GM23338 (cell line): ENCODE results near the gene PTPRN2. TPM values are rescaled to one million over a fixed set of nuclear protein-coding genes. Genes with fewer than 3 reads are reported as not detected.

Experiments used
- ATAC-seq: fragments of 200-7000 bp; cut with Tn5 transposase; 3 replicates; pipeline ENCODE4 v1.9.1; 2020
- DNase-seq: peaks from one replicate; pipeline ENCODE4 v3.0.0-alpha.2; 2015; ENCODE audit warnings: low spot score
- H2AFZ ChIP-seq: fragments of 200-600 bp; sonication (generic); 2 replicates; pipeline ENCODE4 v1.8.0; 2016; ENCODE audit warnings: antibody characterized with exemption, mild to moderate bottlenecking, moderate library complexity
- H3F3A ChIP-seq: fragments of 200-600 bp; sonication (generic); replicated peaks from 2 replicates; pipeline ENCODE4 v1.8.0; 2017; ENCODE audit warnings: antibody characterized with exemption, mixed run types, low read depth
- H3K27ac ChIP-seq: fragments of 200-600 bp; sonication (generic); 2 replicates; pipeline ENCODE4 v1.6.1; 2016; ENCODE audit warnings: low read depth
- H3K27me3 ChIP-seq: fragments of 200-600 bp; sonication (generic); 2 replicates; pipeline ENCODE4 v1.8.0; 2016; ENCODE audit warnings: mild to moderate bottlenecking, mixed run types, moderate library complexity; ENCODE audit not compliant: insufficient read depth
- H3K36me3 ChIP-seq: fragments of 200-600 bp; sonication (generic); 2 replicates; pipeline ENCODE4 v1.8.0; 2016; ENCODE audit warnings: mild to moderate bottlenecking; ENCODE audit not compliant: insufficient read depth
- H3K4me1 ChIP-seq: fragments of 200-600 bp; sonication (generic); 2 replicates; pipeline ENCODE4 v1.8.0; 2016; ENCODE audit warnings: mild to moderate bottlenecking, moderate library complexity; ENCODE audit not compliant: insufficient read depth
- H3K4me2 ChIP-seq: fragments of 200-600 bp; sonication (generic); 2 replicates; pipeline ENCODE4 v1.7.1; 2017; ENCODE audit warnings: mixed run types
- H3K4me3 ChIP-seq: fragments of 200-600 bp; sonication (generic); 2 replicates; pipeline ENCODE4 v1.6.1; 2016; ENCODE audit warnings: mixed run types
- H3K79me2 ChIP-seq: fragments of 200-600 bp; sonication (generic); replicated peaks from 2 replicates; pipeline ENCODE4 v1.8.0; 2017; ENCODE audit warnings: mild to moderate bottlenecking; ENCODE audit not compliant: insufficient read depth
- H3K9me2 ChIP-seq: fragments of 200-600 bp; sonication (generic); 2 replicates; pipeline ENCODE4 v1.8.0; 2017; ENCODE audit not compliant: insufficient read depth
- H4K20me1 ChIP-seq: fragments of 200-600 bp; sonication (generic); replicated peaks from 2 replicates; pipeline ENCODE4 v1.8.0; 2017; ENCODE audit warnings: mild to moderate bottlenecking; ENCODE audit not compliant: insufficient read depth
- H3K27ac Mint-ChIP-seq: 2 replicates; pipeline ENCODE4 v1.8.0; 2020; ENCODE audit warnings: inconsistent platforms, mild to moderate bottlenecking, moderate library complexity, mixed read lengths
- H3K27me3 Mint-ChIP-seq: 3 replicates; pipeline ENCODE4 v1.8.0; 2022; ENCODE audit warnings: low read depth, mild to moderate bottlenecking, moderate library complexity, mixed read lengths, inconsistent platforms; ENCODE audit not compliant: insufficient read depth, poor library complexity
- H3K36me3 Mint-ChIP-seq: 3 replicates; pipeline ENCODE4 v1.8.0; 2021; ENCODE audit warnings: low read depth, mild to moderate bottlenecking, inconsistent platforms, moderate library complexity, mixed read lengths
- H3K4me1 Mint-ChIP-seq: 3 replicates; pipeline ENCODE4 v1.8.0; 2020; ENCODE audit warnings: mild to moderate bottlenecking, inconsistent platforms, mixed read lengths
- H3K4me3 Mint-ChIP-seq: 3 replicates; pipeline ENCODE4 v1.8.0; 2021; ENCODE audit warnings: moderate library complexity, mild to moderate bottlenecking, inconsistent platforms, mixed read lengths
- H3K9me3 Mint-ChIP-seq: 3 replicates; pipeline ENCODE4 v1.8.0; 2020; ENCODE audit warnings: moderate library complexity, mild to moderate bottlenecking, inconsistent platforms, mixed read lengths
- EZH2 ChIP-seq: fragments of 200-600 bp; sonication (generic); IDR thresholded peaks from one replicate; pipeline ENCODE4 v1.8.0; 2017; ENCODE audit warnings: antibody characterized with exemption, mild to moderate bottlenecking, low read depth; ENCODE audit not compliant: unreplicated experiment
- EZH2phosphoT487 ChIP-seq: fragments of 200-600 bp; sonication (generic); IDR thresholded peaks from one replicate; pipeline ENCODE4 v1.8.1; 2018; ENCODE audit warnings: antibody characterized with exemption; ENCODE audit not compliant: unreplicated experiment
- JUNB ChIP-seq: IDR thresholded peaks from one replicate; pipeline ENCODE4 v1.6.1; 2016; ENCODE audit warnings: antibody characterized with exemption; ENCODE audit not compliant: unreplicated experiment
- NANOG ChIP-seq: IDR thresholded peaks from 2 replicates; pipeline ENCODE4 v1.6.1; 2016; ENCODE audit warnings: antibody characterized with exemption, borderline replicate concordance
- POLR2AphosphoS5 ChIP-seq: IDR thresholded peaks from 2 replicates; pipeline ENCODE4 v1.6.1; 2016; ENCODE audit warnings: antibody characterized with exemption, low read depth
- ZNF331 ChIP-seq: fragments of 250-450 bp; sonication (Bioruptor Pico); IDR thresholded peaks from 2 replicates; pipeline ENCODE4 v1.5.0; 2020; ENCODE audit warnings: low read depth, mild to moderate bottlenecking, moderate library complexity
- polyA plus RNA-seq: library from polyadenylated mRNA; unstranded; fragments of >200 nt; fragmentation: Nextera tagmentation; extraction: Ambion mirVana; gene quantifications from 2 replicates; pipeline ENCODE4 v1.2.1, GENCODE V29; 2016
- total RNA-seq: library from RNA; depleted of rRNA; stranded (reverse); fragments of >200 nt; shearing (Covaris generic); gene quantifications from 2 replicates; pipeline ENCODE4 v1.2.3, GENCODE V29; 2014
- TF ChIP-seq, protein P1 (sequence below), 2 experiments: fragments of 200-600 bp in 1 of 2; sonication (generic) in 1 of 2; conservative IDR thresholded peaks; 2 replicates each; pipeline versions ENCODE4 v1.5.1 to v1.6.1; 2016 to 2017; ENCODE audit warnings: antibody characterized with exemption in 2 of 2, low read depth in 2 of 2, mild to moderate bottlenecking in 2 of 2, moderate library complexity in 1 of 2
- TF ChIP-seq, protein P2 (sequence below): fragments of 250-450 bp; sonication (Bioruptor Pico); IDR thresholded peaks from 2 replicates; pipeline ENCODE4 v1.5.0; 2020; ENCODE audit warnings: mild to moderate bottlenecking, moderate library complexity
- TF ChIP-seq, protein P3 (sequence below): IDR thresholded peaks from one replicate; pipeline ENCODE4 v1.6.1; 2018; ENCODE audit warnings: antibody characterized with exemption; ENCODE audit not compliant: unreplicated experiment
- TF ChIP-seq, protein P4 (sequence below): IDR thresholded peaks from 2 replicates; pipeline ENCODE4 v1.6.1; 2016; ENCODE audit warnings: antibody characterized with exemption

The PTPRN2 gene
- total and polyA plus RNA-seq, 2 experiments from 2014 or later: 0.87 to 4.0 TPM

DNA sequence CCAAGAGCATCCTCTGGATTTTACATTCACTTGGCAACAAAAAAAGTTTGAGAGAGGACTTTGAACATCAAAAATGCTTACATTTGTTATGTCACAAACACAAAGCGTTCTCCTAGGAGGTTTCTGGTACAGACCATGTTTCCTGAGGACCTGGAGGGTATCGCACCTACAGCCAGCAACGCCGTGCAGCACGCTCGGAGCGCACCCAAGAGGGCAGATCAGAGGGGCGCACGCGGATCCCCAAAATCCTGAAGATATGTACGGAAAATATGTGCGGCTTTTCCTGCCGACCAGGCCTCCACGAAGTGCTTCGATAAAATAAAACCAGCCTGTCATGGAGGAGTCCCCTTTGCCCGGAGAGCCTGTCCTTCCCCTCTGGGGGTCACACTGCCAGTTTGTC is 796.0 kb downstream of the PTPRN2 start (continued):
- TF ChIP-seq, protein P1, sequence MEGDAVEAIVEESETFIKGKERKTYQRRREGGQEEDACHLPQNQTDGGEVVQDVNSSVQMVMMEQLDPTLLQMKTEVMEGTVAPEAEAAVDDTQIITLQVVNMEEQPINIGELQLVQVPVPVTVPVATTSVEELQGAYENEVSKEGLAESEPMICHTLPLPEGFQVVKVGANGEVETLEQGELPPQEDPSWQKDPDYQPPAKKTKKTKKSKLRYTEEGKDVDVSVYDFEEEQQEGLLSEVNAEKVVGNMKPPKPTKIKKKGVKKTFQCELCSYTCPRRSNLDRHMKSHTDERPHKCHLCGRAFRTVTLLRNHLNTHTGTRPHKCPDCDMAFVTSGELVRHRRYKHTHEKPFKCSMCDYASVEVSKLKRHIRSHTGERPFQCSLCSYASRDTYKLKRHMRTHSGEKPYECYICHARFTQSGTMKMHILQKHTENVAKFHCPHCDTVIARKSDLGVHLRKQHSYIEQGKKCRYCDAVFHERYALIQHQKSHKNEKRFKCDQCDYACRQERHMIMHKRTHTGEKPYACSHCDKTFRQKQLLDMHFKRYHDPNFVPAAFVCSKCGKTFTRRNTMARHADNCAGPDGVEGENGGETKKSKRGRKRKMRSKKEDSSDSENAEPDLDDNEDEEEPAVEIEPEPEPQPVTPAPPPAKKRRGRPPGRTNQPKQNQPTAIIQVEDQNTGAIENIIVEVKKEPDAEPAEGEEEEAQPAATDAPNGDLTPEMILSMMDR (conservative IDR thresholded peaks at IDR 0.05; ENCODE audit: low read depth in 2 of 2): 0 out of 4 replicates have a peak, but pooled peaks of 1 of the 2 experiments have one; percentile 5

DNA sequence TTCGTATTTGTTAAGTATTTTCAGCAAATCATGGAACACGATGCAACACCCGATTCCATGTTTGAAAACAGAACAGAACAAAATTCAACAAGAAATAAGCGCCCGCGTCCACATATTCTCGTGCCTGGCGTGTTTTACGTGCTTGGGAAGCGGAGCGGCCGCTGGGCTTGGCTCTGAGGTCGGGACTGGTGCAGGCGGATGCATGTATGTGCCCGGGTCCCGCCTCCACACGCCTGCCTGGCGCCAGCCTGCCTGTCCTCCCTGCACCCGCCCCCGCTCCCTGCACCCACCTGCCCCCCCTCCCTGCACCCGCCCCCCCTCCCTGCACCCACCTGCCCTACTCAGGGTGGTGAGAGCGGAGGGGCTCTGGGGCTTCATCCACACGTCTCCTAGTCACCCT is 796.4 kb downstream of the PTPRN2 start:
- no peaks in the 10 kb centered on the region for H3K27me3 ChIP-seq
- Mint-ChIP-seq H3K9me3 (peaks cover 94% of the 10 kb centered on the region), H3K4me1 (no peaks in the 10 kb centered on the region), H3K36me3 (peaks cover 39% of the 10 kb centered on the region), H3K27ac (no peak overlapping the region), H3K4me3 (no peak overlapping the region), H3K27me3 (peaks cover 3% of the 10 kb centered on the region)
- no peak overlapping the region for H3K4me3 ChIP-seq
- H3F3A ChIP-seq: no peaks in the 10 kb centered on the region
- H3K27ac ChIP-seq: no peak overlapping the region
- no peaks in the 10 kb centered on the region for H3K4me1 ChIP-seq
- ATAC-seq (no peak), DNase-seq (no peak)
- H3K9me2 ChIP-seq: no peaks in the 10 kb centered on the region
- H3K79me2 ChIP-seq: no peaks in the 10 kb centered on the region
- no peak overlapping the region for H3K4me2 ChIP-seq
- H2AFZ ChIP-seq: no peak overlapping the region
- H3K36me3 ChIP-seq: no peaks in the 10 kb centered on the region; the same call in 1 of the 2 replicates
- no peaks in the 10 kb centered on the region for H4K20me1 ChIP-seq
- TF ChIP-seq POLR2AphosphoS5 (no peak), JUNB (no peak), EZH2phosphoT487 (no peak), NANOG (no peak), ZNF331 (no peak), EZH2 (no peak)
- TF ChIP-seq, protein P2, sequence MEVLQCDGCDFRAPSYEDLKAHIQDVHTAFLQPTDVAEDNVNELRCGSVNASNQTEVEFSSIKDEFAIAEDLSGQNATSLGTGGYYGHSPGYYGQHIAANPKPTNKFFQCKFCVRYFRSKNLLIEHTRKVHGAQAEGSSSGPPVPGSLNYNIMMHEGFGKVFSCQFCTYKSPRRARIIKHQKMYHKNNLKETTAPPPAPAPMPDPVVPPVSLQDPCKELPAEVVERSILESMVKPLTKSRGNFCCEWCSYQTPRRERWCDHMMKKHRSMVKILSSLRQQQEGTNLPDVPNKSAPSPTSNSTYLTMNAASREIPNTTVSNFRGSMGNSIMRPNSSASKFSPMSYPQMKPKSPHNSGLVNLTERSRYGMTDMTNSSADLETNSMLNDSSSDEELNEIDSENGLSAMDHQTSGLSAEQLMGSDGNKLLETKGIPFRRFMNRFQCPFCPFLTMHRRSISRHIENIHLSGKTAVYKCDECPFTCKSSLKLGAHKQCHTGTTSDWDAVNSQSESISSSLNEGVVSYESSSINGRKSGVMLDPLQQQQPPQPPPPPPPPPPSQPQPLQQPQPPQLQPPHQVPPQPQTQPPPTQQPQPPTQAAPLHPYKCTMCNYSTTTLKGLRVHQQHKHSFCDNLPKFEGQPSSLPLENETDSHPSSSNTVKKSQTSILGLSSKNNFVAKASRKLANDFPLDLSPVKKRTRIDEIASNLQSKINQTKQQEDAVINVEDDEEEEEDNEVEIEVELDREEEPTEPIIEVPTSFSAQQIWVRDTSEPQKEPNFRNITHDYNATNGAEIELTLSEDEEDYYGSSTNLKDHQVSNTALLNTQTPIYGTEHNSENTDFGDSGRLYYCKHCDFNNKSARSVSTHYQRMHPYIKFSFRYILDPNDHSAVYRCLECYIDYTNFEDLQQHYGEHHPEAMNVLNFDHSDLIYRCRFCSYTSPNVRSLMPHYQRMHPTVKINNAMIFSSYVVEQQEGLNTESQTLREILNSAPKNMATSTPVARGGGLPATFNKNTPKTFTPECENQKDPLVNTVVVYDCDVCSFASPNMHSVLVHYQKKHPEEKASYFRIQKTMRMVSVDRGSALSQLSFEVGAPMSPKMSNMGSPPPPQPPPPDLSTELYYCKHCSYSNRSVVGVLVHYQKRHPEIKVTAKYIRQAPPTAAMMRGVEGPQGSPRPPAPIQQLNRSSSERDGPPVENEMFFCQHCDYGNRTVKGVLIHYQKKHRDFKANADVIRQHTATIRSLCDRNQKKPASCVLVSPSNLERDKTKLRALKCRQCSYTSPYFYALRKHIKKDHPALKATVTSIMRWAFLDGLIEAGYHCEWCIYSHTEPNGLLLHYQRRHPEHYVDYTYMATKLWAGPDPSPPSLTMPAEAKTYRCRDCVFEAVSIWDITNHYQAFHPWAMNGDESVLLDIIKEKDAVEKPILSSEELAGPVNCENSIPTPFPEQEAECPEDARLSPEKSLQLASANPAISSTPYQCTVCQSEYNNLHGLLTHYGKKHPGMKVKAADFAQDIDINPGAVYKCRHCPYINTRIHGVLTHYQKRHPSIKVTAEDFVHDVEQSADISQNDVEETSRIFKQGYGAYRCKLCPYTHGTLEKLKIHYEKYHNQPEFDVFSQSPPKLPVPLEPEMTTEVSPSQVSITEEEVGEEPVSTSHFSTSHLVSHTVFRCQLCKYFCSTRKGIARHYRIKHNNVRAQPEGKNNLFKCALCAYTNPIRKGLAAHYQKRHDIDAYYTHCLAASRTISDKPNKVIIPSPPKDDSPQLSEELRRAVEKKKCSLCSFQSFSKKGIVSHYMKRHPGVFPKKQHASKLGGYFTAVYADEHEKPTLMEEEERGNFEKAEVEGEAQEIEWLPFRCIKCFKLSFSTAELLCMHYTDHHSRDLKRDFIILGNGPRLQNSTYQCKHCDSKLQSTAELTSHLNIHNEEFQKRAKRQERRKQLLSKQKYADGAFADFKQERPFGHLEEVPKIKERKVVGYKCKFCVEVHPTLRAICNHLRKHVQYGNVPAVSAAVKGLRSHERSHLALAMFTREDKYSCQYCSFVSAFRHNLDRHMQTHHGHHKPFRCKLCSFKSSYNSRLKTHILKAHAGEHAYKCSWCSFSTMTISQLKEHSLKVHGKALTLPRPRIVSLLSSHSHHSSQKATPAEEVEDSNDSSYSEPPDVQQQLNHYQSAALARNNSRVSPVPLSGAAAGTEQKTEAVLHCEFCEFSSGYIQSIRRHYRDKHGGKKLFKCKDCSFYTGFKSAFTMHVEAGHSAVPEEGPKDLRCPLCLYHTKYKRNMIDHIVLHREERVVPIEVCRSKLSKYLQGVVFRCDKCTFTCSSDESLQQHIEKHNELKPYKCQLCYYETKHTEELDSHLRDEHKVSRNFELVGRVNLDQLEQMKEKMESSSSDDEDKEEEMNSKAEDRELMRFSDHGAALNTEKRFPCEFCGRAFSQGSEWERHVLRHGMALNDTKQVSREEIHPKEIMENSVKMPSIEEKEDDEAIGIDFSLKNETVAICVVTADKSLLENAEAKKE: no peak
- TF ChIP-seq, protein P3, sequence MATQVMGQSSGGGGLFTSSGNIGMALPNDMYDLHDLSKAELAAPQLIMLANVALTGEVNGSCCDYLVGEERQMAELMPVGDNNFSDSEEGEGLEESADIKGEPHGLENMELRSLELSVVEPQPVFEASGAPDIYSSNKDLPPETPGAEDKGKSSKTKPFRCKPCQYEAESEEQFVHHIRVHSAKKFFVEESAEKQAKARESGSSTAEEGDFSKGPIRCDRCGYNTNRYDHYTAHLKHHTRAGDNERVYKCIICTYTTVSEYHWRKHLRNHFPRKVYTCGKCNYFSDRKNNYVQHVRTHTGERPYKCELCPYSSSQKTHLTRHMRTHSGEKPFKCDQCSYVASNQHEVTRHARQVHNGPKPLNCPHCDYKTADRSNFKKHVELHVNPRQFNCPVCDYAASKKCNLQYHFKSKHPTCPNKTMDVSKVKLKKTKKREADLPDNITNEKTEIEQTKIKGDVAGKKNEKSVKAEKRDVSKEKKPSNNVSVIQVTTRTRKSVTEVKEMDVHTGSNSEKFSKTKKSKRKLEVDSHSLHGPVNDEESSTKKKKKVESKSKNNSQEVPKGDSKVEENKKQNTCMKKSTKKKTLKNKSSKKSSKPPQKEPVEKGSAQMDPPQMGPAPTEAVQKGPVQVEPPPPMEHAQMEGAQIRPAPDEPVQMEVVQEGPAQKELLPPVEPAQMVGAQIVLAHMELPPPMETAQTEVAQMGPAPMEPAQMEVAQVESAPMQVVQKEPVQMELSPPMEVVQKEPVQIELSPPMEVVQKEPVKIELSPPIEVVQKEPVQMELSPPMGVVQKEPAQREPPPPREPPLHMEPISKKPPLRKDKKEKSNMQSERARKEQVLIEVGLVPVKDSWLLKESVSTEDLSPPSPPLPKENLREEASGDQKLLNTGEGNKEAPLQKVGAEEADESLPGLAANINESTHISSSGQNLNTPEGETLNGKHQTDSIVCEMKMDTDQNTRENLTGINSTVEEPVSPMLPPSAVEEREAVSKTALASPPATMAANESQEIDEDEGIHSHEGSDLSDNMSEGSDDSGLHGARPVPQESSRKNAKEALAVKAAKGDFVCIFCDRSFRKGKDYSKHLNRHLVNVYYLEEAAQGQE: no peak
- TF ChIP-seq, protein P4, sequence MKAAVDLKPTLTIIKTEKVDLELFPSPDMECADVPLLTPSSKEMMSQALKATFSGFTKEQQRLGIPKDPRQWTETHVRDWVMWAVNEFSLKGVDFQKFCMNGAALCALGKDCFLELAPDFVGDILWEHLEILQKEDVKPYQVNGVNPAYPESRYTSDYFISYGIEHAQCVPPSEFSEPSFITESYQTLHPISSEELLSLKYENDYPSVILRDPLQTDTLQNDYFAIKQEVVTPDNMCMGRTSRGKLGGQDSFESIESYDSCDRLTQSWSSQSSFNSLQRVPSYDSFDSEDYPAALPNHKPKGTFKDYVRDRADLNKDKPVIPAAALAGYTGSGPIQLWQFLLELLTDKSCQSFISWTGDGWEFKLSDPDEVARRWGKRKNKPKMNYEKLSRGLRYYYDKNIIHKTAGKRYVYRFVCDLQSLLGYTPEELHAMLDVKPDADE: no peak
- TF ChIP-seq, protein P1 (conservative IDR thresholded peaks at IDR 0.05; ENCODE audit: low read depth in 2 of 2): no peak
